GM10266 (cell line): Measurements from ENCODE around the gene ABO.
"Not testable (repeated sequence)": the region's sequence is repeated elsewhere in the genome, so short reads cannot be mapped to it uniquely, and the experiment has no call there.

Source experiments
- DNase-seq: peaks from one replicate; pipeline ENCODE4 v3.0.0; 2012; ENCODE audit errors: extremely low spot score
- TF ChIP-seq, protein P1 (sequence below): IDR thresholded peaks from 2 replicates; pipeline ENCODE4 v1.5.1; 2012; ENCODE audit warnings: mild to moderate bottlenecking, low read depth; ENCODE audit not compliant: control insufficient read depth, insufficient read depth; ENCODE audit errors: missing control alignments

The ABO gene

DNA sequence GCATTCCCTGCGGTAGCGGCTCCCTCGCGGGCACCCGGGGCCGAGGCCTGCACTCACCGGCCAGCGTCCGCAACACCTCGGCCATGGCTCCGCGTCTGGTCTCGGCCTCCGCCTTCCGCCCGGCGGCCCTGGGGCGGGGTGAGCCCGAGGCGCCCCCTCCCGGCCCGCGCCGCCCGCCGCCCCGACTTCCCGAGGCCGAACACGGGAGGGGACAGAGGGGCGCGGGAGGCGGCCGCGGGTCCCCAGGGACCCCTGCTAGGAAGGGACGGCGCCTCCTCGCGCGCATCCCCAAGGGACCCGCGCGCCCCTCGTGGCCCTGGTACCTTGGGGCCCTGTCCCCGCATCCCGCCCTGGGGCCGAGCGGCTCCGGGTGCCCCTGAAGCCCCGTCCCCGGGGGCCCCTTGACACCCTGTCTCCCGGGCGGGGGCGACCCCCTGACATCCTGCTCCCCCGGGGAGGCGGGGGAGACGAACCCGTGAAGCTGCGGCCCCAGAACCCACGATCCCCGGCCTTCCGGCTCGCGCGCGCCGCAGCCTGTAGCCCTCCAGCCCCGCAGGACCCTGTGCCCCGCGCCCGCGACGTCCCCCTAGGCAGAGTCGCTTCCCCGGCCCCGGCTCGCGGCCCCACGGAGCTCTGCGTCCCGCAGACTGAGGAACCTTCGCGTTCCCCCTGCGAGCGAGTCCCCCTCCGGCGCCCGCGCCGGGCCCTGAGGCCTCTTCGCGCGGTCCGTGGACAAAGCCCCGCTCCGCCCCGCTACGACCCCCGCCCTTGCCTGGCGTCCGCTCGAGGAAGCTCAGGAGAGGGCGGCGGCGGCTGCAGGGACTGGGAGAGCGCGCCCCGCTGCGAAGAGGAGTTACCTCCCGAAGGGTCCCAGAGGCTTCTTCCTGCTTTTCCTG, at the start of gene ABO:
ABO (minus strand) TSS at position 97 of the 896 bp plus-strand sequence.
- peak; percentile 53 for DNase-seq

DNA sequence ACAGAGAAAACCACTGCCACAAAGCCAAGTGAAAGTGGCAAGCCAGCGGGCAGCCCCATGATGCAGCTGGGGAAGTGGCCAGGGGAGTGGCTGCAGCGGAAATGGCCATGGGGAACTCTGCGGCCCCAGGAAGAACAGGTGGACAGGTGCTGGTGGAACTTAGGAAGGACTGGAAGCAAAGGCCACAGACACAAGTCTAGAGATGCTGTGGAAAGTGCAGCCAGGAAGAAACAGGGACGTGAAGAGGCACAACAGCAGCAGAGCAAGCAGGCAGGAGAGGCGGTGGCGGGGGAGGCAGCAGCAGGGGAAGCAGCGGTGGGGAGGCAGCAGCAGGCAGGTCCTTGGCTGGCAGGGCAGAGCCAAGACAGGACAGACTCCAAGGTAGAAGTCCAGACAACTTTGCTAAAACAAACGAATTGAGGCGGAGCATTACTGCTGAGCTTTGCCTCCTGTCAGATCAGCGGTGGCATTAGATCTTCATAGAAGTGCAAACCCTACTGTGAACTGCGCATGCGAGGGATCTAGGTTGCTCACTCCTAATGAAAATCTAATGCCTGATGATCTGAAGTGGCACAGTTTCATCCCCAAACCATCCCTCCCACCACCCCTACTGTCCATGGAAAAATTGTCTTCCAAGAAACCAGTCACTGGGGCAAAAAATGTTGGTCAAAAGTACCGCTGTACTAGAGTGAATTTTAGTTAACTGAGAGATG, 49.1 kb upstream of the ABO start:
- DNase-seq = no peak
- TF ChIP-seq, protein P1, sequence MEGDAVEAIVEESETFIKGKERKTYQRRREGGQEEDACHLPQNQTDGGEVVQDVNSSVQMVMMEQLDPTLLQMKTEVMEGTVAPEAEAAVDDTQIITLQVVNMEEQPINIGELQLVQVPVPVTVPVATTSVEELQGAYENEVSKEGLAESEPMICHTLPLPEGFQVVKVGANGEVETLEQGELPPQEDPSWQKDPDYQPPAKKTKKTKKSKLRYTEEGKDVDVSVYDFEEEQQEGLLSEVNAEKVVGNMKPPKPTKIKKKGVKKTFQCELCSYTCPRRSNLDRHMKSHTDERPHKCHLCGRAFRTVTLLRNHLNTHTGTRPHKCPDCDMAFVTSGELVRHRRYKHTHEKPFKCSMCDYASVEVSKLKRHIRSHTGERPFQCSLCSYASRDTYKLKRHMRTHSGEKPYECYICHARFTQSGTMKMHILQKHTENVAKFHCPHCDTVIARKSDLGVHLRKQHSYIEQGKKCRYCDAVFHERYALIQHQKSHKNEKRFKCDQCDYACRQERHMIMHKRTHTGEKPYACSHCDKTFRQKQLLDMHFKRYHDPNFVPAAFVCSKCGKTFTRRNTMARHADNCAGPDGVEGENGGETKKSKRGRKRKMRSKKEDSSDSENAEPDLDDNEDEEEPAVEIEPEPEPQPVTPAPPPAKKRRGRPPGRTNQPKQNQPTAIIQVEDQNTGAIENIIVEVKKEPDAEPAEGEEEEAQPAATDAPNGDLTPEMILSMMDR = no peak

More for the DNA sequence above, at the start of gene ABO:
- TF ChIP-seq, protein P1 = no peak

- TF ChIP-seq, protein P1 = no peak
- DNase-seq = no peak
These were observed 48.2 kb upstream of the ABO start for GRCh38 chr9:133323211-133323610.

DNA sequence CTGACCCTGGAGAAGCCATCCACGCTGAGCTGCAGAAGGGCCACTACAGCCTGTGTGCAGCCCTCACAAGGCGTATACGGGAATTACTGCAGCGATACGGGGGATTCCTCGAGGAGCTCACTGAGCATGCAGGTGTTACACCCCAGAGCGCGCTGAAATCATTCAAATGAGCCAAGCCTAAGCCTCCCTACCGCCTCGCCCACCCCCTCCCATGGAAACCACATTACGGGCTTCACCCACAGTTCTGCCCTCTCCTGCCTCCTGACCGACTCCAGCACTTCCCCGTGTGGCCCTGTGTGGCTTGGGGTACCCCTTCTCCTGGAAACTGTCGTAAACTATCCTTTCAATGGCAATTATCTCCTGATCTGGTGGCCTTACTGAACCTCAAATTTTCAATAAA, 47.7 kb upstream of the ABO start:
- TF ChIP-seq, protein P1 = no peak

DNA sequence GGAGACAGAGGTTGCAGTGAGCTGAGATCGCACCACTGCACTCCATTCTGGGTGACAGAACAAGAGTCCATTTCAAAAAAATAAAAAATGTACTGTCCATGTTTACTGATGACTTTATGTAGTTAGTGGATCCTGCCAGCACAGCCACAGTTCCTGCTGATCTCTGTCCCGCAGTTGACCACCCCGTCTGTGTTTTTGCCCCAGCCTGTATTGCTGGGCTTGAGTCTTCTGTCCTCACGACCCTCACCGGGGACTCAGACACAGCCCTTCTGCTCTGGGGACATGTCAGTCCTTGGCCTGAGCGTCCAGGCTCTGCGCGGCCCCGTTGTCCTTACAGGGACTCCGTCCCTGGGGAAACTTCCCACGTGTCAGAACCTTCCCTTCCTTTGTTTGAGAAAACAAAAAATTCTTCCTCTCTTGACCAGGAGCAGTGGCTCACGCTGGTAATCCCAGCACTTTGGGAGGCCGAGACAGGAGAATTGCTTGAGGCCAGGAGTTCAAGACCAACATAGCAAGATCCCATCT, 46.5 kb upstream of the ABO start:
- no peak for DNase-seq

More for the DNA sequence above, 47.7 kb upstream of the ABO start:
- DNase-seq = no peak

GRCh38 chr9:133320421-133320881, 45.5 kb upstream of the ABO start:
- DNase-seq = no peak
- TF ChIP-seq, protein P1 = no peak

More for the DNA sequence above, 46.5 kb upstream of the ABO start:
- TF ChIP-seq, protein P1 = no peak

DNA sequence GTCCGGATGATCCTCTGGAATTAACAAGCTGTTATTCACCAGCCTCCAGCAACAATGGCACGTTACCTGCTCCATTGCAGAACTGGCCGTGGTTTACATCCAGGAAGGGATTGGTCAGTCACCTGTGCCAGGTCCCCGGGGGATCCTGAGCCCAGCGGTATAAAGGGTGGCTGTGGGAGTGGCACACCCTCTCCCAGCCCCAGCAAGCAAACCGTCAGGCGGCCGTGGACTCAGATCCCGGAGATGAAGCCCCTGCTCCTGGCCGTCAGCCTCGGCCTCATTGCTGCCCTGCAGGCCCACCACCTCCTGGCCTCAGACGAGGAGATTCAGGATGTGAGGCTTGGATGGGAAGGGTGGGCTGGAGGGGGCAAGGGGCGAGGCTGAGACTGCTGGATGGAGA, 42.5 kb upstream of the ABO start:
- not testable (repeated sequence) for DNase-seq
